GM04504 (cell line): Measurements from ENCODE around the gene CAPN10.
"Not testable (repeated sequence)": the region's sequence is repeated elsewhere in the genome, so short reads cannot be mapped to it uniquely, and the experiment has no call there.

Experiments
- DNase-seq: peaks from one replicate; pipeline ENCODE4 v3.0.0-alpha.2; 2012; ENCODE audit warnings: low read depth

CAPN10 gene, protein sequence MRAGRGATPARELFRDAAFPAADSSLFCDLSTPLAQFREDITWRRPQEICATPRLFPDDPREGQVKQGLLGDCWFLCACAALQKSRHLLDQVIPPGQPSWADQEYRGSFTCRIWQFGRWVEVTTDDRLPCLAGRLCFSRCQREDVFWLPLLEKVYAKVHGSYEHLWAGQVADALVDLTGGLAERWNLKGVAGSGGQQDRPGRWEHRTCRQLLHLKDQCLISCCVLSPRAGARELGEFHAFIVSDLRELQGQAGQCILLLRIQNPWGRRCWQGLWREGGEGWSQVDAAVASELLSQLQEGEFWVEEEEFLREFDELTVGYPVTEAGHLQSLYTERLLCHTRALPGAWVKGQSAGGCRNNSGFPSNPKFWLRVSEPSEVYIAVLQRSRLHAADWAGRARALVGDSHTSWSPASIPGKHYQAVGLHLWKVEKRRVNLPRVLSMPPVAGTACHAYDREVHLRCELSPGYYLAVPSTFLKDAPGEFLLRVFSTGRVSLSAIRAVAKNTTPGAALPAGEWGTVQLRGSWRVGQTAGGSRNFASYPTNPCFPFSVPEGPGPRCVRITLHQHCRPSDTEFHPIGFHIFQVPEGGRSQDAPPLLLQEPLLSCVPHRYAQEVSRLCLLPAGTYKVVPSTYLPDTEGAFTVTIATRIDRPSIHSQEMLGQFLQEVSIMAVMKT

DNA sequence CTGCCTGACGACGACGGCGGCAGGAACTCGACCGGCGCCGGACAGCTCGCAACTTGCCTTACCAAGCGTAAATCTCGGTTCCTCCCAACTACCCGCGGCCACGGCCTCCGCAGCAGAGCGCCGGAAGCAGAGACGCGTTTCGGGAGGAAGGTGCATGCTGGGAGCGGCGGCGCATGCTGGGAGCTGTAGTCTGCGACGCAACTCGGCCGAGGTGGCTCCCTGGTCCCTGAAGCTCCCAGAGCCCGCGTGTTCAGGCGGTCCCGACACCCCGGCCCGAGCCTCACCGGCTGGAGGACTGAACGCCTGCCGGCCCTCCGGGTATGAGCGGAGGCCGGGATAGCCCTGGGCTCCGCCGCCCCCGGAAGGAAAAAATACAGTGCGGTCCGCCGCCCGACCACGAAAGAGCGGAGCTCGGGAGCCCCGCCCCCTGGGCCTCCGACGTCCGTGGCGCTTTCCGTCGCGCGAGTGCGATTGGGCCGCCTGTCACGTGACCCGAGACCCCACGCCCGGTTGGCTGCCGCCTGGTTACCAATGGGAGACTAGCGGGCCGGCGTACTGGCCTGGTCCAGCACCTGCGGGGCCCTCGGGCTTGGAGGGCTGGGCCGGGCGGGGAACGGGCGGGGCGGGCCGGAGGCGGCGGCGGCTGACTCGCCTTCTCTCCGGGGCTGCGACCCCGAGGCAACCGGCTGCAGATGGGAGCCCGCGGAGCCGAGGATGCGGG, at the start of gene CAPN10:
Gene CAPN10 (plus strand): TSS at position 537 of the 721 bp plus-strand sequence. CDS start 178 bp downstream, at position 715.
- DNase-seq, result peak; percentile 89

DNA sequence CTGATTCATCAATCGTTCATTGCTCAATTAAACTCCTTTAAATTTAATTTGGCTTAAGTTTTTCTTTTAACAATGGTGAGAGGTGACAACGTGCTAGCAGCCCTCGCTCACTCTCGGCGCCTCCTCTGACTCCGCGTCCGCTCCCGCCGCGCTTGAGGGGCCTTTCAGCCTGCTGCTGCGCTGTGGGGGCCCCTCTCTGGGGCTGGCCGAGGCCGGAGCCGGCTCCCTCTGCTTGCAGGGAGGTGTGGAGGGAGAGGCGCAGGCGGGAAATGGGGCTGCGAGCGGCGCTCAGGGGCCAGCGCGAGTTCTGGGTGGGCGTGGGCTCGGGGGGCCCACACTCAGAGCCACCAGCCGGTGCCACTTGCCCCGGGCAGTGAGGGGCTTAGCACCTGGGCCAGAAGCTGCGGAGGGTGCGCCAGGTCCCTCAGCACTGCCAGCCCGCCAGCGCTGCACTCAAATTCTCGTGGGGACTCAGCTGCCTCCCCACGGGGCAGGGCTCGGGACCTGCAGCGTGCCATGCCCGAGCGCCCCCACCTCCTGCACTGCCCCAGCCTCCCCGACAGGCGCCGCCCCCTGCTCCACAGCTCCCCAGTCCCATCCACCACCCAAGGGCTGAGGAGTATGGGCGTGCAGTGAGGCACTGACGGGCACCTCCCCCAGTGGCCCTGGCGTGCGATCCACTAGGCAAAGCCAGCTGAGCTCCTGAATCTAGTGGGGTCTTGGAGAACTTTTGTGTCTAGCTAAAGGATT, 48.3 kb upstream of the CAPN10 start:
- no peak for DNase-seq

DNA sequence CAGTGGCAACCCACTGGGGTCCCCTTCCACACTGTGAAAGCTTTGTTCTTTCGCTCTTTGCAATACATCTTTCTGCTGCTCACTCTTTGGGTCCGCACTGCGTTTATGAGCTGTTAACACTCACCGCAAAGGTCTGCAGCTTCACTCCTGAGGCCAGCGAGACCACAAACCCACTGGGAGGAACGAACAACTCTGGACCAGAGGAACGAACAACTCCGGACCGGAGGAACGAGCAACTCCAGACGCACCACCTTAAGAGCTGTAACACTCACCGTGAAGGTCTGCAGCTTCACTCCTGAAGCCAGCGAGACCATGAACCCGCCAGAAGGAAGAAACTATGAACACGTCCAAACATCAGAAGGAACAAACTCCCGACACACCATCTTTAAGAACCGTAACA, 47.4 kb upstream of the CAPN10 start:
- DNase-seq, result not testable (repeated sequence)

DNA sequence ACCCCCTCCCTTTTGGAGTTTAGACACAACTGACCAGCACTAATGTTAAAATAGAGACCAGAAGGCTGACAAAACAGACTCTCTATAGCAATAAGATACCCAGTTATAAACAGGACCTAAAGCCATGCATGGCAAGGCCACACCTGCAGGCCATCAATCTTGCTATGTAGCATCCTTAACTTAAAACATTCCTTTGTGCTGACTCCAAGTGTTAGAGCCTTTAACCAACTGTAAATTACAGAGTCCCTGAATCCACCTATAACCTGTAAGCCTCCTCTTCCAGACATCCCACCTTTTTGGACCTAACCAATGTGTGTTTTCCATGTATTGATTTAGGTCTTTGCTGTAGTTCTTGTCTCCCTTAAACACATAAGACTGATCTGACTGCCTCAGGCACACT, 46.6 kb upstream of the CAPN10 start:
- DNase-seq, result no peak

DNA sequence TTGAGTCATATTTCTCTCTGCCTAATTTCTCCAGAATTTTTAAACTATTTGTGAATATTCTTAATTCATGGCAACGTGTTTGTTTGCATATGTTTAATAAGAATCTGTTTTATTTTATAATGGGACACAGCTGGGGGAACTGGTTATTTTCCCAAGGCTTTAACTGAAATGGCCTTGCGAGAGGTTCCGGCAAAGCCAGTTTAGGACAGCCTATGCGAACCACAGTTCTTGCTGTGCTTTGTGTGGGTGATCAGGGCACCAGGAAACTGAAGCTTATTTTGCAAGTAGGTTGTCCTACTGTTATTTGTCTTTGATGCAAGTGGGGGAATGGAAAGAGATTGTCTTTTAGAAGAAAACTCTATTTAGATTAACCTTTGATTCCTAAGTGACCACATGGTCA, 35.2 kb upstream of the CAPN10 start:
- no peak for DNase-seq

DNA sequence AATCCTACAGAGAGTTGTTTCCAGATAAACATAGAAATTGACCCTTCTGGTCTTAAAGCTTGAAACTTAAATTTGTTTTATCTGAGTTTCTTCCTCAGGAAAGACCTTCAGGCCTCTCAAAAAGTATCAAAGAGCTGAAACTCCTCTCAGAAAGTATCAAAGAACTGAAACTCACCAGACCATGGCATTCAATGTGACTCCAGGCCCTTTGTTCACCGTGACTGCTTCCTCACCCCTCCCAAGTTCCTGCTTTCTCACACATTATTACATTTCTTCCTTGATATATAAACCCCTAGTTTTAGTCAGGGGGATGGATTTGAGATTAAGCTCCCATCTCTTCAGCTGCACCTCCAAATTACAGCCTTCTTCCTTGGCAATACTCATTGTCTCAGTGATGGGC, 34.7 kb upstream of the CAPN10 start:
- DNase-seq, result no peak

DNA sequence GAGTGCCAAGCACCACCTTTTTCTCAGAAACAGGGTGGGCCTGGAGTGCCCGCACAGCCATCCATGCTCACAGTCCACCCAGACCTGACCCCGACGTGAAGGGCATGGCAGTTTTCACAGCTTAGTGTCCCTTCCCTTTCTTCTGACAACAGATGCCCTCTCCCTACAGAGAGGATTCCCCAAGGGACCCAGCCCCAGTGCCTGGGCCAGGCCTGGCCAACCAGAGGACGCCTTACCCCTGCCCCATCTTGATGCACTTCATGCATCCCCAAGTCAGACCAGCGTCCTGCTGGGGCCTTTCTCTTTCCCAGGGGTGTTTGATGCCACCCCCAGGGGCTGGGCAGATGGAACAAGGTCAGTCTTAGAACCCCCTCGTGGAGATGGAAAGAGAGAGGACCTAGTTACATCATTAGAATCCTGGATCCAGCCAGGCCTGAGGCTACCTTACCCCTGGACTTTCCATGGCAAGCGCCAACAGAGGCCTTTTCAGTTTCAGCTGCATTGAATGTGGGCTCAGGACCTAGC, 32.5 kb upstream of the CAPN10 start:
- DNase-seq, result no peak

DNA sequence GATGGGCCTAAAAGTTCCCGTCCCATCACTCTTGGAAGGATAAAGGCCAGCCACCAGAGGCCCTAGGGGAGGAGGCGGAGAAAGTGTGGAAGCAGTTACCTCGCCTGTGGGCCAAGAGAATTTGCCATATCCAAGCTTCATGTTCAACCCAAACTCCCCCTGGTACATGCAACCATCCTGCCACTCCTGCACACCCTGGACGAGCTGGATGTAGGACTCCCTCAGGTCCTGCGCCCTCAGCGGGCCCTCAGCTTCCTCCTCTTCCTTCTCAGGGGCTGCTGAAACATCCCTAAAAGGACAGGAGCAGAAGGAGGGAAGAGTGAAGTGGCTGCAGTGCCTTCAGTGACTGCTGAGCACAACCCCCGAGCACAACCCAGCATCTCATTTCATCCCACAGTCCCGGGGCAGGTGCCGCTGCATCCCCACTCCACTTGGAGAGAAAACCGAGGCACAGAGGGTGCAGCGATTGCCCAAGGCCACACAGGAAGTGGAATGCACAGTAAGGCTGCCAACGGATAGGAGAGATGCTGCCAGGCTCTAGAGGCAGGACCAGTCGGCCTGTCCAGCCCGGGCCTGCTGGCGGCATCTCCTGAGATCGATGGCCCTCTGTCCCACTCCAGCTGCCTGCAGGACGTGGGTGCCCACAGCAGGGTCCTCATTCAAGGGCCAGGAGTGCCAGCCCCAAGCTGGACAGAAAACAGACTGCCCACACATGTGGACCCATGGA, 31.6 kb upstream of the CAPN10 start:
- no peak for DNase-seq

DNA sequence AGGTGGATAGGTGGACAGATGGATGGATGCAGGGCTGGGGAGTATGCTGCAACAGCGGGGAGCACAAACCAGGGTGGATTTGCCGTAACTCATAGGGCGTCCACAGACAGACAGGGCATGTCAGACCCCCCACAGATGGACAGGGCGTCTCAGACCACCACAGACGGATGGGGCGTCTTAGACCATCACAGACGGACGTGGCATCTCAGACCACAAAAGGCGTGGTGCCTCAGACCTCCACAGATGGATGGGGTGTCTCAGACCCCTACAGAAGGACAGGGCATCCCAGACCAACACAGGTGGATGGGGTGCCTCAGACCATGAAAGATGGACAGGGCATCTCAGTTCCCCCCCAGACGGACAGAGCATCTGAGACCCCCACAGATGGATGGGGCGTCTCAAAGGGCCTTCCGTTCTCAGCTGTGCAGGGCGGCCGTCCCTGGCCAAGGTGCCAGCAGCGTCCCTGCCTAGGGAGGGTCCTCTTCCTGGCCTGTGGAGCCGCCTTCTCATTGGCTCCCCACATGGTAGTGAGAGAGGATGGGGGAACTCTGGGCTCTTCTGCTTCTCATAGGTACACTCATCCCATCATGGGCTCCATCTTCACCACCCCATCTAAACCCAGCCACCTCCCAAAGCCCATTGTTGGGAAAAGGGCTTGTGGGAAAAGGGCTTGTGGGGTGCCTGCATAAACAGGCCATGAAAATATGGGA, 30.8 kb upstream of the CAPN10 start:
- DNase-seq, result no peak

DNA sequence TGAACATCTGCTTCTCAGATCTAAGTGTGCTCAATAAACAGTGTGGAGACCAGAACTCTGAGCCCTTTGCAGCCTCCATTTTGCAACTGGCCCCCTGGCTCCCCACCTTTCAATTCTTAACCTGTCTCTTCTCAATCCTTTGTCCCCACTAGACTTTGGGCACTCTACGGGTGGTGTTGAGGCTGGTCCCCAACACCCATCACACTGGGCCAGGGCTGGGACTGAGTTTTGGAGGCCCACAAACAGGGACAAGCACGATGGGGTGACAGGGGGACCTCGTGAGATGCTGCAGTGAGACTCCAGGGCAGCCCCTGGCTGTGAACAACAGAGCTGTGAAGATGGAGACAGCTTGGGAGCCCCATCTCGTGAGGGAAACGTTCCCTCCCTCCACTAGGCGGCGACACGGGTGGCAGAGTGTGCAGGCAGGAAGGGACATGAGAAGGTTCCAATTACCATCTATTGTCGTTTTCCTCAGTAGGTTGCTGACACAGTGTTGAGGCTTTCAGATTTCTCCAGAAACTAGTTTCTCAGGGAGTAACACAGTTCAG, 29.9 kb upstream of the CAPN10 start:
- no peak for DNase-seq

DNA sequence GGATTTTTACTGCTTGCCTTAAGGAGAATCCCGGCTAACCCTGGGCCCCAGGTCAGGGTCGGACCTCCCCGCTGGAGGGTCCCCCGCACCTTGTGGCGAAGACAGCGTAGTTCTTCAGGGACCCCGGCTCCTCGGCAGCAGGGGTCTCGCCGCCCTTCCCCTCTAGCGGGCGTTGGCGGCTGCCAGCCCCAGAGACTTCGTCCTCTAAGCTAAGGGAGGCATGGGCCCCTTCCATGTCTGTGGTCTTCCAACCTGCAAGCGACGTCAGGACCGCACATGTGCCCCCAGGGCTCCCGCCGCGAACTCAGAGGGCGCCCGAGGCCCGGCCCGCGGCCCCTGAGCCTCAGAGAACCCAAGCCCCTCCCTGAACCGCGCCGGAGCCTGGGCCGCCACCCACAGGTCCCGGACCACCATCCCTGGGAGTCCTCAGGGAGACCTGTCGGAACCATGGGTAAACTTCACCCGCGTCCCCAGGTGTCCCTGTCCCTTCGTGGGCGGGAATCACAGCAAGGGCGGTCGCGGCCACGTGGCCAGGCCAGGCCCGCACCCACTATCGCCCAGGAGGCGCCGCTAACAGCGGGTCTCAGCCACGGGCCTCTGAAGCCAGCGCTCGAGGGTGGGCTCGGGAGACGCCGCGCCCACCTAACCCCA, 29.3 kb upstream of the CAPN10 start:
- no peak for DNase-seq

DNA sequence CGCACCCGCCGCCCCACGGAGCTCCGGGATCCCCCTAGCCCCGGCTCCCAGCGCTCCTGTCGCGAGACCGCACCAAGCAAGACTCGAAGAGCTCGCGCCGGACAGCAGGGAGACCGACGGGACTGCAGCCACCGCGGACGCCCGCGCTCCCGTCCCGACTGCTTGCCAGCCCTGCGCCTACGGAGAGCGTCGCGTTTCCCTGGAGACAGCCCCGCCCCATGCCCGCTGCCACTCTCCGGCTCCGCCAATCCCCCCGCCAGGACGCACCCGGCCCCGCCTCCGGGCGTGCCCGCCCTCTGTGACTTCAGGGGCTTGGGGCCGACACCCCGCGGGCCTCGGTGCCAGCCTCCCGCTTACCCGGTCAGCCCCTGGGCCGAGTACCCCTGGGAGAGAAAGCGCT, 28.7 kb upstream of the CAPN10 start, which contains the start of gene ANKMY1:
Gene ANKMY1 (minus strand): TSS at position 181 of the 400 bp plus-strand sequence. CDS start 653 bp downstream, outside the sequence.
- DNase-seq, result peak; percentile 30

DNA sequence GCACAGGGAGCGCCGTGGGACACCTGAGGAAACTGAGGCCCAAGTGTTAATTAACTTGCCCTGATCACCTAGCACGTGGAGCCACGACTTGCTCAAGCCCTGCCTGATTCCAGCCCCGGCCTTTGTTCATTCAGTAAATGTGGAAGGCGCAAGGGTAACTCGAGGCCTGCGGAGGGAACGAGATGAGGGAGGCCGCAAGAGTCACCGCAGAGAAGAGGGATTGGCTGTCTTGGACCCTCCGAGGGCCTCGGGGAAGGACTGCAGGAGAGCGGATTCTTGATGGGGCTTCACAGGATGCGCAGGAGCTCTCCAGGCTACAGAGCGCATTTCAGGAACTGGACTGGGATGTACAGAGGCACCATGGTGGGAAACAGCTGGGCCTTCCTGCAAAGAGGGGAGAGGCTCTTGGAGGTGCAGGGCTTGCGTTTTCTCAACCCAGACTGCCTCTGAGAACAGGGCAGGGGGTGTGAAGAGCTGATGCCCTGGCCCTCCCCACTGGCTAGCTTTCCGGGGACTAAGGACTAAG, 28.2 kb upstream of the CAPN10 start:
- no peak for DNase-seq

DNA sequence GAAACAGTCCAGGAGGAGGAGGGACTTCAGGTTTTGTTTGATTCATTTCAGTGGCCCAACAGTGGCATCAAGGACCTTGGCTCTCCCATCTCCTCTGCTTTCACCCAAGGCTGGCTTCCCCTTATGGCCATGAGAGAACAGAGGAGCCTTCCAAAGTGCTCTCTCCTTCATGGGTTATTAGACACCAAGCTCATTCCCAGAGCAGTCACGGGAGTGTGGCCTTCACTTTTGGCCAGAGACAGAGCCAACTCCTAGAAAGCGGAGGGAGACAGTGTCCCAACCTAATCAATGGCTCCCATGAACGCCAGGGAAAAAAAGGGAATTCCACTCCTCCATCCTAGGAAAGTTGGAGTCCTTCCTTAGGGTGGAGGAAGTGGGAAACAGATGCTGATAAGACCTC, 27.2 kb upstream of the CAPN10 start:
- no peak for DNase-seq

DNA sequence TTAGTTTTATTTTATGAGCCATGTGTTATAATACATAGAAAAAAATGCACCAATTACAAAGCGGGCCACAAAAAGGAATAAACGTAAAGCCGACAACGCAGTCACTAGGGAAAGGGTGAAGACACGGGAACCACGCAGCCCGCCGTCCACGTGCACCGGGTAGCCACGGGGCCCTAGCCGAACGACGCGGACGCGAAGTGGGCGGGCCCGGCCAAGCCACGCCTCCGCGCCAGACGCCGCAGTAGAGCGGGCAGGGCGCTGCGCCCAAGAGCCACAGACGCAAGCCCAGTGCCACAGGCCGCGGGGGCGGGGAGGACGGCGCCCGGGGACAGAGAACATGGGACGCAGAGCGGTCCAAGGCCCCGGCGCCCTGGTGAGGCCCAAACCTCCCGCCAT, 26.5 kb upstream of the CAPN10 start, which contains the start of gene DUSP28:
Gene DUSP28 (plus strand): TSS at position 274 of the 396 bp plus-strand sequence. CDS start 328 bp downstream, outside the sequence.
- DNase-seq, result peak; percentile 62

DNA sequence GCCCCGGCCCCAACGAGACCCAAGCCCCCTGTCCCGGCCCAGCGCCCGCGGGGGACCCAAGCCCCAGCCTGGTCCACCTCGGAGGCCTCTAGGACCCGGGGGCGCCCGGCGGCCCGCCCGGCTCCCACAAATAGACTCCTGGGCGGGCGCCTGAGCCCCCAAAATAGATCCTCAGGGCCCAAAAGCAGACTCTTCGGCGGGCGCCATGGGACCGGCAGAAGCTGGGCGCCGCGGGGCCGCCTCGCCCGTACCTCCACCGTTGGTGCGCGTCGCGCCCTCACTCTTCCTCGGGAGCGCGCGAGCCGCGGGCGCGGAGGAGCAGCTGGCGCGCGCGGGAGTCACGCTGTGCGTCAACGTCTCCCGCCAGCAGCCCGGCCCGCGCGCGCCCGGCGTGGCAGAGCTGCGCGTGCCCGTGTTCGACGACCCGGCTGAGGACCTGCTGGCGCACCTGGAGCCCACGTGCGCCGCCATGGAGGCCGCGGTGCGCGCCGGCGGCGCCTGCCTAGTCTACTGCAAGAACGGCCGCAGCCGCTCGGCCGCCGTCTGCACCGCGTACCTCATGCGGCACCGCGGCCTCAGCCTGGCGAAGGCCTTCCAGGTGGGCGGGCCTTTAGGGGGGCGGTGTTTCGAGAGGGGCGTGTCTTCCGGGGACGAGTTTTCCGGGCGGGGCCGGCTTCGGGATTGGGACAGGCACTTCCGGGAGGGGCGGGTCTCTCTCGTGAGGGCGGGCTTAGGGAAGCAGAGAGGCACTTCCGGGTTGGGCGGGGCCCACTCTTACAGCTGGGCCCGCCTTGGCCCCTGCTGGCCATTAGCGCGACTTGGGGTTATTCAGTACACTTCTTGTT, 25.8 kb upstream of the CAPN10 start:
- DNase-seq, result peak; percentile 95

DNA sequence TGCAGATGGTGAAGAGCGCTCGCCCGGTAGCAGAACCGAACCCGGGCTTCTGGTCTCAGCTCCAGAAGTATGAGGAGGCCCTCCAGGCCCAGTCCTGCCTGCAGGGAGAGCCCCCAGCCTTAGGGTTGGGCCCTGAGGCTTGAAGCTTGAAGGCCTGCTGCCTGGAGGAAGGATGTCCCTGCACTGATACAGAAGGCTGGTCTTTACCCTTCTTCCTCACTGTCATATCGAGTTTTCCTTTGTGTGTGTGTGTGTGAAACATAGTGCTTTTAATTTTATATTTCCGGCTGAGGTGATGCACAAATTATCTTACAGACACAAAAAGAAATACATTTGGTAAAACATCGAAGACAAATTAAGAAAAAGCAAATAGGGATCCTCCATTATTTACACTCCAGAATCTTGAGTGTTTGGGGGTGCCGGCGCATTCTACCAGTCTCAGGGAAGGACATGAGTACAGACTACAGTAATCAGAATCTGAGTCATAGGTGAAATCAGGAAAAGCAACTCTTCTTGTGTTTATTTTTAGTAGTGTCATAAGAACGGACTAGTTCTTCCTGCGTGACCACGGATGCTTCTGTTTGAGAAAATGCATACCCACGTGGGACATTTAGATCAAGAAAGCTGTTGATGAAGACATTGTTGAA, 25.1 kb upstream of the CAPN10 start:
- no peak for DNase-seq

DNA sequence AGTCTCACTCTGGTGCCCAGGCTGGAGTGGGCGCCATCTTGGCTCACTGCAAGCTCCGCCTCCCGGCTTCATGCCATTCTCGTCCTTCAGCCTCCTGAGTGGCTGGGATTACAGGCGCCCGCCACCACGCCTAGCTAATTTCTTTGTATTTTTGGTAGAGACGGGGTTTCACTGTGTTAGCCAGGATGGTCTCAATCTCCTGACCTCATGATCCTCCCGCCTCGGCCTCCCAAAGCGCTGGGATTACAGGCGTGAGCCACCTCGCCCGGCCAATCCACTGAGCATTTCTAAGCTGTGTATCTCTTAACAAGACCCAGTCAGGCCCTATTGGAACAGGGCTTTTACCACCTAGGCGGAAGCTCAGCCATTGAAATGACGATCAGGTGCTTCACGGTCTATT, 23.3 kb upstream of the CAPN10 start:
- not testable (repeated sequence) for DNase-seq
